GM18511 (cell line): Measurements from ENCODE around the gene PLPPR5.
"Not testable (repeated sequence)": the region's sequence is repeated elsewhere in the genome, so short reads cannot be mapped to it uniquely, and the experiment has no call there.

Experiments
- ATAC-seq: cut with Tn5 transposase; IDR thresholded peaks from one replicate; pipeline ENCODE4 v1.9.1; 2021; ENCODE audit warnings: mild to moderate bottlenecking, moderate library complexity; ENCODE audit not compliant: unreplicated experiment

PLPPR5 gene

GRCh38 chr1:99004861-99005442, at the start of gene PLPPR5:
Gene PLPPR5, minus strand, starts transcription at chr1:99004861. Its CDS starts 190 bp downstream, at chr1:99004671.
- no peak for ATAC-seq

GRCh38 chr1:99051611-99052283, 47.1 kb upstream of the PLPPR5 start:
- ATAC-seq = no peak

GRCh38 chr1:99049745-99050144, 45.1 kb upstream of the PLPPR5 start:
- ATAC-seq = no peak

- not testable (repeated sequence) for ATAC-seq
These were observed 32.1 kb upstream of the PLPPR5 start for GRCh38 chr1:99036746-99037145.

- no peak for ATAC-seq
These were observed 13.7 kb upstream of the PLPPR5 start for GRCh38 chr1:99018313-99018712.

- no peak for ATAC-seq
These were observed 13.0 kb upstream of the PLPPR5 start for GRCh38 chr1:99017655-99018054.

- no peak for ATAC-seq
These were observed 6.0 kb upstream of the PLPPR5 start for GRCh38 chr1:99010679-99011078.

- no peak for ATAC-seq
These were observed 2.7 kb upstream of the PLPPR5 start for GRCh38 chr1:99007366-99007765.

- no peak for ATAC-seq
These were observed 879 bp upstream of the PLPPR5 start for GRCh38 chr1:99005537-99005942.

- no peak for ATAC-seq
These were observed 304 bp downstream of the PLPPR5 start for GRCh38 chr1:99004254-99004860.

GRCh38 chr1:99003581-99004253, 944 bp downstream of the PLPPR5 start:
- no peak for ATAC-seq

- no peak for ATAC-seq
These were observed 11.8 kb downstream of the PLPPR5 start for GRCh38 chr1:98992844-98993243.

- peak; percentile 66 for ATAC-seq
These were observed 13.3 kb downstream of the PLPPR5 start for GRCh38 chr1:98991127-98992012.

- ATAC-seq = no peak
These were observed 15.1 kb downstream of the PLPPR5 start for GRCh38 chr1:98989556-98989907.

- ATAC-seq = peak; percentile 64
These were observed 15.6 kb downstream of the PLPPR5 start for GRCh38 chr1:98988904-98989555.

- no peak for ATAC-seq
These were observed 19.0 kb downstream of the PLPPR5 start for GRCh38 chr1:98985687-98986086.

- no peak for ATAC-seq
These were observed 22.6 kb downstream of the PLPPR5 start for GRCh38 chr1:98981917-98982513.

GRCh38 chr1:98979463-98979862, 25.2 kb downstream of the PLPPR5 start:
- ATAC-seq = no peak

GRCh38 chr1:98975810-98976209, 28.9 kb downstream of the PLPPR5 start:
- no peak for ATAC-seq

- ATAC-seq = no peak
These were observed 29.5 kb downstream of the PLPPR5 start for GRCh38 chr1:98975113-98975512.
